SK-N-SH (cell line): Measurements from ENCODE around the gene MAP1LC3B. TPM values are rescaled to one million over a fixed set of nuclear protein-coding genes. Genes with fewer than 3 reads are reported as not detected.

ENCODE experiments used
- CTCF ChIA-PET: fragments of 300-600, 350-600 bp; formaldehyde crosslinking; extraction: SDS; loops from one replicate; lab custom pipeline; 2021; lab: Yijun Ruan, JAX
- POLR2A ChIA-PET: fragments of 350-600 bp; sonication (Branson Sonifier 250); formaldehyde crosslinking; extraction: SDS; loops from one replicate; lab custom pipeline; 2020; ENCODE audit warnings: antibody characterized with exemption, inconsistent platforms; lab: Yijun Ruan, JAX
- DNase-seq: peaks from one replicate; pipeline ENCODE4 v3.0.0; 2012
- H2AFZ ChIP-seq: fragments of 200-600 bp; sonication (generic); 2 replicates; pipeline ENCODE4 v1.8.1; 2016; ENCODE audit warnings: antibody characterized with exemption, mild to moderate bottlenecking, low read depth
- H3F3A ChIP-seq: fragments of 200-600 bp; sonication (generic); replicated peaks from 2 replicates; pipeline ENCODE3; 2016; ENCODE audit warnings: antibody characterized with exemption, mild to moderate bottlenecking; ENCODE audit not compliant: insufficient read depth
- H3K27ac ChIP-seq, 2 experiments: fragments of 200-500 bp in 1 of 2; fragments of 200-600 bp in 1 of 2; sonication (Bioruptor generic) in 1 of 2; sonication (generic), shearing (Covaris generic) in 1 of 2; 2 replicates each; pipeline versions ENCODE4 v1.5.1 to v1.6.1; 2014 to 2016; ENCODE audit warnings: low read depth in 2 of 2, inconsistent platforms in 1 of 2, low read length in 1 of 2, mild to moderate bottlenecking in 1 of 2, mixed read lengths in 1 of 2
- H3K27me3 ChIP-seq: fragments of 200-600 bp; sonication (generic), shearing (Covaris generic); 2 replicates; pipeline ENCODE4 v1.6.1; 2016; ENCODE audit warnings: mixed run types; ENCODE audit not compliant: insufficient read depth
- H3K36me3 ChIP-seq, 2 experiments: fragments of 200-500 bp in 1 of 2; fragments of 200-600 bp in 1 of 2; sonication (Bioruptor generic) in 1 of 2; sonication (generic) in 1 of 2; replicated peaks in 1 of 2; 2 replicates each; pipeline versions ENCODE3 to v1.5.1; 2014 to 2016; ENCODE audit warnings: low read length in 1 of 2, mild to moderate bottlenecking in 1 of 2; ENCODE audit not compliant: insufficient read depth in 2 of 2, control insufficient read depth in 1 of 2
- H3K4me1 ChIP-seq, 2 experiments: fragments of 200-500 bp in 1 of 2; fragments of 200-600 bp in 1 of 2; sonication (Bioruptor generic) in 1 of 2; sonication (generic), shearing (Covaris generic) in 1 of 2; 2 replicates each; pipeline versions ENCODE4 v1.5.1 to v1.6.1; 2014 to 2016; ENCODE audit warnings: low read depth in 1 of 2, low read length in 1 of 2, mixed run types in 1 of 2; ENCODE audit not compliant: insufficient read depth in 2 of 2, control insufficient read depth in 1 of 2
- H3K4me2 ChIP-seq: fragments of 200-600 bp; sonication (generic), shearing (Covaris generic); 2 replicates; pipeline ENCODE4 v1.6.1; 2017; ENCODE audit warnings: mixed run types
- H3K4me3 ChIP-seq, 2 experiments: fragments of 200-500 bp in 1 of 2; fragments of 200-600 bp in 1 of 2; sonication (Bioruptor generic) in 1 of 2; sonication (generic), shearing (Covaris generic) in 1 of 2; 2 replicates each; pipeline versions ENCODE4 v1.5.1 to v1.8.1; 2014 to 2016; ENCODE audit warnings: low read depth in 2 of 2, inconsistent platforms in 1 of 2, low read length in 1 of 2, mild to moderate bottlenecking in 1 of 2, mixed read lengths in 1 of 2, moderate library complexity in 1 of 2
- H3K79me2 ChIP-seq: fragments of 200-600 bp; sonication (generic); 2 replicates; pipeline ENCODE4 v1.8.1; 2017; ENCODE audit warnings: mild to moderate bottlenecking; ENCODE audit not compliant: insufficient read depth
- H3K9ac ChIP-seq: fragments of 200-600 bp; sonication (generic); 2 replicates; pipeline ENCODE4 v1.6.1; 2017; ENCODE audit warnings: mixed run types
- H3K9me2 ChIP-seq: fragments of 200-600 bp; sonication (generic); 2 replicates; pipeline ENCODE4 v1.6.1; 2017; ENCODE audit warnings: mixed run types
- H3K9me3 ChIP-seq: fragments of 200-600 bp; sonication (generic); 2 replicates; pipeline ENCODE4 v1.6.1; 2017; ENCODE audit warnings: mixed run types, mild to moderate bottlenecking, moderate library complexity
- H4K20me1 ChIP-seq: fragments of 200-600 bp; sonication (generic); 2 replicates; pipeline ENCODE4 v1.6.1; 2017; ENCODE audit warnings: mild to moderate bottlenecking, mixed run types; ENCODE audit not compliant: insufficient read depth
- CTCF ChIP-seq: fragments of 200-600 bp; sonication (generic); IDR thresholded peaks from 2 replicates; pipeline ENCODE4 v1.6.1; 2017; ENCODE audit warnings: antibody characterized with exemption, mild to moderate bottlenecking, moderate library complexity
- ELF1 ChIP-seq: IDR thresholded peaks from 2 replicates; pipeline ENCODE4 v1.4.0; 2012
- FOSL2 ChIP-seq: IDR thresholded peaks from 2 replicates; pipeline ENCODE4 v1.4.0; 2012; ENCODE audit warnings: low read depth, mild to moderate bottlenecking, moderate library complexity, borderline replicate concordance
- FOXM1 ChIP-seq: IDR thresholded peaks from 2 replicates; pipeline ENCODE4 v1.4.0; 2012; ENCODE audit warnings: low read depth, mild to moderate bottlenecking
- GATA2 ChIP-seq: sonication (generic); formaldehyde crosslinking; IDR thresholded peaks from 2 replicates; pipeline ENCODE4 v1.5.0; 2020; ENCODE audit warnings: mild to moderate bottlenecking, missing genetic modification reagents
- IRF3 ChIP-seq: fragments of 150-350 bp; IDR thresholded peaks from 2 replicates; pipeline ENCODE4 v1.6.1; 2016; ENCODE audit warnings: mild to moderate bottlenecking, low read depth, low read length
- JUND ChIP-seq: IDR thresholded peaks from 2 replicates; pipeline ENCODE4 v1.4.0; 2012
- NFIC ChIP-seq: IDR thresholded peaks from 2 replicates; pipeline ENCODE4 v1.4.0; 2012; ENCODE audit warnings: borderline replicate concordance
- NRF1 ChIP-seq: IDR thresholded peaks from 2 replicates; pipeline ENCODE4 v1.6.1; 2012; ENCODE audit warnings: low read depth, mild to moderate bottlenecking, low read length
- PBX3 ChIP-seq: IDR thresholded peaks from 2 replicates; pipeline ENCODE4; 2012
- RAD21 ChIP-seq: IDR thresholded peaks from 2 replicates; pipeline ENCODE4 v1.6.1; 2012; ENCODE audit warnings: mild to moderate bottlenecking, low read length
- RFX5 ChIP-seq: IDR thresholded peaks from 2 replicates; pipeline ENCODE4 v1.6.1; 2012; ENCODE audit warnings: mild to moderate bottlenecking, improper control_type of control experiment, low read length
- SMC3 ChIP-seq: IDR thresholded peaks from 2 replicates; pipeline ENCODE4 v1.6.1; 2012; ENCODE audit warnings: low read depth, low read length, improper control_type of control experiment
- TAF1 ChIP-seq: IDR thresholded peaks from 2 replicates; pipeline ENCODE4 v1.6.1; 2012; ENCODE audit warnings: low read depth, mild to moderate bottlenecking, low read length, moderate library complexity, borderline replicate concordance
- TCF12 ChIP-seq: IDR thresholded peaks from 2 replicates; pipeline ENCODE4 v1.4.0; 2012
- USF1 ChIP-seq: IDR thresholded peaks from 2 replicates; pipeline ENCODE4 v1.4.0; 2012; ENCODE audit warnings: low read depth, borderline replicate concordance
- YY1 ChIP-seq: IDR thresholded peaks from 2 replicates; pipeline ENCODE4 v1.4.0; 2012; ENCODE audit warnings: low read depth, mild to moderate bottlenecking
- WGBS: methylation state at CpG from one replicate; pipeline ENCODE4 v1.1.6; 2017; ENCODE audit warnings: low lambda C conversion rate; 5-methylcytosine and 5-hydroxymethylcytosine counted together
- polyA plus RNA-seq, 3 experiments: library from polyadenylated mRNA; depleted of rRNA; stranded (reverse); fragments of >200 nt; gene quantifications; 2 replicates each; pipeline ENCODE4 v1.2.3, GENCODE V29; 2012
- TF ChIP-seq, protein P1 (sequence below): IDR thresholded peaks from 2 replicates; pipeline ENCODE4 v1.4.0; 2012; ENCODE audit warnings: low read depth, borderline replicate concordance
- TF ChIP-seq, protein P2 (sequence below): fragments of 150-350 bp; IDR thresholded peaks from 2 replicates; pipeline ENCODE4 v1.6.1; 2017; ENCODE audit warnings: antibody characterized with exemption, low read length, low read depth, borderline replicate concordance

MAP1LC3B gene
- polyA plus RNA-seq, 1 of the 3 experiments (the other 2 are of a cell fraction) = 33.7 TPM

- no peaks in the 10 kb centered on the region for H3K9me2 ChIP-seq
- H3K79me2 ChIP-seq = no peaks in the 10 kb centered on the region
- H2AFZ ChIP-seq = no peak overlapping the region
- no peak overlapping the region for H3K4me3 ChIP-seq
- H3K9ac ChIP-seq = no peak overlapping the region
- no peaks in the 10 kb centered on the region for H3F3A ChIP-seq
- no peaks in the 10 kb centered on the region for H3K9me3 ChIP-seq
- TF ChIP-seq GATA2 (CRISPR knock-in tag) (no peak), NRF1 (no peak), FOSL2 (no peak), PBX3 (no peak), SMC3 (no peak), TCF12 (no peak), RFX5 (no peak), TAF1 (no peak), FOXM1 (no peak), NFIC (no peak), JUND (no peak), ELF1 (no peak), IRF3 (no peak), CTCF (no peak), YY1 (no peak), USF1 (no peak), RAD21 (no peak)
- TF ChIP-seq, protein P1, sequence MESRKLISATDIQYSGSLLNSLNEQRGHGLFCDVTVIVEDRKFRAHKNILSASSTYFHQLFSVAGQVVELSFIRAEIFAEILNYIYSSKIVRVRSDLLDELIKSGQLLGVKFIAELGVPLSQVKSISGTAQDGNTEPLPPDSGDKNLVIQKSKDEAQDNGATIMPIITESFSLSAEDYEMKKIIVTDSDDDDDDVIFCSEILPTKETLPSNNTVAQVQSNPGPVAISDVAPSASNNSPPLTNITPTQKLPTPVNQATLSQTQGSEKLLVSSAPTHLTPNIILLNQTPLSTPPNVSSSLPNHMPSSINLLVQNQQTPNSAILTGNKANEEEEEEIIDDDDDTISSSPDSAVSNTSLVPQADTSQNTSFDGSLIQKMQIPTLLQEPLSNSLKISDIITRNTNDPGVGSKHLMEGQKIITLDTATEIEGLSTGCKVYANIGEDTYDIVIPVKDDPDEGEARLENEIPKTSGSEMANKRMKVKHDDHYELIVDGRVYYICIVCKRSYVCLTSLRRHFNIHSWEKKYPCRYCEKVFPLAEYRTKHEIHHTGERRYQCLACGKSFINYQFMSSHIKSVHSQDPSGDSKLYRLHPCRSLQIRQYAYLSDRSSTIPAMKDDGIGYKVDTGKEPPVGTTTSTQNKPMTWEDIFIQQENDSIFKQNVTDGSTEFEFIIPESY = no peak
- TF ChIP-seq, protein P2, sequence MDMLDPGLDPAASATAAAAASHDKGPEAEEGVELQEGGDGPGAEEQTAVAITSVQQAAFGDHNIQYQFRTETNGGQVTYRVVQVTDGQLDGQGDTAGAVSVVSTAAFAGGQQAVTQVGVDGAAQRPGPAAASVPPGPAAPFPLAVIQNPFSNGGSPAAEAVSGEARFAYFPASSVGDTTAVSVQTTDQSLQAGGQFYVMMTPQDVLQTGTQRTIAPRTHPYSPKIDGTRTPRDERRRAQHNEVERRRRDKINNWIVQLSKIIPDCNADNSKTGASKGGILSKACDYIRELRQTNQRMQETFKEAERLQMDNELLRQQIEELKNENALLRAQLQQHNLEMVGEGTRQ = no peak
- no peak for DNase-seq
- no peaks in the 10 kb centered on the region for H3K27me3 ChIP-seq
- H3K27ac ChIP-seq = no peak overlapping the region
- H4K20me1 ChIP-seq = no peaks in the 10 kb centered on the region
- ChIA-PET CTCF (interaction anchor here (0.7 to 2.0 kb wide), 3 partner anchors 15 to 360 kb away, joined by 3 to 7 read pairs (median 3); no protein-coding TSS in a partner anchor), POLR2A (no interaction called here)
- H3K4me2 ChIP-seq = no peak overlapping the region
- H3K4me1 ChIP-seq = no peaks in the 10 kb centered on the region
- H3K36me3 ChIP-seq = peaks cover 44 to 88% of the 10 kb centered on the region in 2 experiments
- WGBS = 91% methylated on average over 13 of the region's 13 CpGs
Measured at GRCh38 chr16:87409781-87410180, 17.6 kb downstream of the MAP1LC3B start.
